HG03196 (cell line): Measurements from ENCODE around the gene SALL4.
"Not testable (repeated sequence)": the region's sequence is repeated elsewhere in the genome, so short reads cannot be mapped to it uniquely, and the experiment has no call there.

ENCODE experiments used
- ATAC-seq: cut with Tn5 transposase; IDR thresholded peaks from one replicate; pipeline ENCODE4 v1.9.1; 2021; ENCODE audit not compliant: unreplicated experiment

SALL4 gene

DNA sequence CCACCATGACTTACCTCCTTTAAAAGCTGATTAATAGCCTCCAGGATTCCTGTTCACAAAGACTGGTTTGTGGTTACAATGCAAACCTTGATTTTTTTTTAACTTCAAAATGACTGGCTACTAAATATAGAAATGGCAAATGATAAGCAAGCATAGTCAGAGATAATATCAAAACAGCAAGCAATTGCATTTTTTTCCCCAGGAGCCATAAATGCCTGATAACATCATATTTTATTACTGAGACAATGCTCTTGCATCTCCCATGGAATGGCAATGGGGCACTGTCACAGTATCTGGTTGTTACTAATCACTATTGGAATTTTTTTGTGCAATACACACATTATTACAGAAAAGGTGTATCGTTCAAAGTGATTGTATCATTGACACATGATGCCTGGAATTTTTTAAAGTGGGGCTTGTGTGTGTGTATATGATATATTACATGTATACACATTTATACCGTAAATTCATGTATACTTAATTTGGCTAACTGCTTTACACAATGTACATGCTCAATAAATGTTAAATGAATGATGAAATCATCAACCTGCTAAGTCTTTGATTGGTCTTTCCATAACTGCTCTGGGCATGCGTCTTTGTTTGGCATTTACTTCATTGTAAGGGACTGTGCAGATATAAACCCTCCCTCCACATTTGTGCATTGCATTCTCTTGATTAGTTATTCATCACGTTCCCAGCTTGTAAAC is 980 bp upstream of the SALL4 start:
- no peak for ATAC-seq

DNA sequence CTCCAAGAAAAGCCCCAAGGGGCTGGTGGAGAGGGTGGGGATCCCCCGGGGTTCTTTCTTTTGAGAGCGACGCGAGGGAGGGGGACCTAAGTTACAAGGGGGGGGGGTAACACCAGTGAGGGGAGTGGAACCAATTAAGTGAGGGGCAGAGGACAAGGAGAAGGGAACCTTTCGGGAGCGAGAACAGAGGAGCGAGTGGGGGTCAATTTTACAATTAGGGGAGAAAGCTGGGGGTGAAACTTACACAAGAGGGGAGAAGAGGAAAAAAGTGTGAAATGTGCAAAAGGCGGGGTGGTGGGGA is 548 bp downstream of the SALL4 start:
- ATAC-seq = no peak

DNA sequence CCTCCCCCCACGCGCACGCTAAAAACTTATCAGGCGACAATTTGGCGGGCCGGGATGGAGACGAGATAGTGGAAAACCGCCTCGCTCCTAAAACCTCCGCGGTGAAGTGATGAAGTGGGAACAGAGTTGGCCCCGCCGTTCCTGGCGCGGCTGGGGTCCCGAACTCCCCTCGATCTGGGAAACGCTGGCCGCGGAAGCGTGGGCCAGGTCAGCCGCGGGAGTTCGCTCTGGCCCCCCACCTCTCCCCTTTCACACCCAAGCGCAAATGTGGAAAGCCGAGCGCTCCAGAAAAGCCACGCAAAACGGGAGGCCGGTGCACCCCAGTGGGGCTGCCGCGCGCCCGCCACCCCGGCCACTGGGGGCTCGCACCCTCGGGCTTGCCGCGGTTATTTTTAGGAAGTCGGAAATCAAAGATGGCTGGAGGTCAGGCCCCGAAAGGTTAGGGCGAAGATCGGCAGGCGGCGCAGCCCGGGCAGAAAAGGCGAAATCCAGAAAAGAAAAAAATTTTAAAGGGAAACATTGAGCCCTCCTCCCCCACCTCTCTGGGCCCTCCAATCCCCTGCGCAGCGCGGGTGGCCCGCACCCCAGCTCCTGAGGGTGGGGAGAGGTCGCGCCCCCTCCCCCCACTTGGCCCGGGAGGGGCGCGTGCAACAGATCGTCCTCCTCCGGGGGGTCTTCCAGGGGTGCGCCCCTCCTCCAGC is 1.0 kb downstream of the SALL4 start:
- ATAC-seq = no peak

DNA sequence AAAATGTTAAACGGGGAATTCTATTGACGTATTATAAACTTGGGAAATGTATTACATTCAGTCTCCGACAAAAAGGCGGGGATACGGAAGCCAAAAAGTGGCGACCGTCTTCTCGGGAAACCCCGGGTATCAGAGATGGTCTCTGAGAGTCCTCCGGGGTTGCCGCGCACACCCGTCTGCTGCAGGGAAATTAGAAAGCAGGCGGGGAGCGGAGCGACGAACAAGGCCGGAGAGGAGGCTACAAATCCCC is 1.5 kb downstream of the SALL4 start:
- ATAC-seq = no peak

DNA sequence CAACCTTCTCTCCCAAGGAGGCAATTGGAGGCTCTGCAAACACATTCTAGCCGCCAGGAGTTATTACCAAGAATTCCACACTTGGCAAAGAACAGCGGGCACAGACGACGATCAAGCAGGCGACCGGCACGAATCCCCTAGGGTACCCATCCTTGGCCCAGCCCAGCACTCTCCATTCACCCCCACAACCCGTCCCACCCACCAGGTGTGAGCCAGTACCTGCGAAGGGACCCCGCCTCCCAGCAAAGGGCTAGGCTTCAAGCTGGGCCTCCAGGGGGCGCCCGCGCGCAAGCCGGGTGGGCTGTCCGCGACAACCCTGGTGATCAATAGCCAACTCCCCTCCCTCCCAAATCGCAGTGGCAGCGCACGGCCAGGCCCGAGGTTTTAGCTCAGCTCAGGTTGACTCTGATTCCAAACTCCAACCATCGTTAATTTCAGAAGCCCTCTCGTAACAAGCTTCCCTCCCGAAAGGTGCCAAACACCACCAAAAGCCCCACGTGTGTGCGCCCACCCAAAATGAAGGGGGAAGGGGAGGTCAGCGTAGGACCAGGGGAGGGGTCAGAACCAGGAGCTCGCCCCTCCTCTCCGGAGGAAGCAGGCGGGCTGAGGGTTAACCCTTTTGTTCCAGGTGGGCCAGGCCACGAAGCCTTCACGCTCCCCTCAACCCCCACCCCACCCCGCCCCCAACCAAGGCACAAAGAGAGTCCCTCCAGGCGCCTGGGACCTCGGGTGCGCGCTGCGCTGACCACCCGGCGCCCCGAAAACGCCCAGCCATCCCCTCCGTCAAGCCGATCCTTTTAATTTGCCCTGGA is 2.1 kb downstream of the SALL4 start:
- ATAC-seq = no peak

DNA sequence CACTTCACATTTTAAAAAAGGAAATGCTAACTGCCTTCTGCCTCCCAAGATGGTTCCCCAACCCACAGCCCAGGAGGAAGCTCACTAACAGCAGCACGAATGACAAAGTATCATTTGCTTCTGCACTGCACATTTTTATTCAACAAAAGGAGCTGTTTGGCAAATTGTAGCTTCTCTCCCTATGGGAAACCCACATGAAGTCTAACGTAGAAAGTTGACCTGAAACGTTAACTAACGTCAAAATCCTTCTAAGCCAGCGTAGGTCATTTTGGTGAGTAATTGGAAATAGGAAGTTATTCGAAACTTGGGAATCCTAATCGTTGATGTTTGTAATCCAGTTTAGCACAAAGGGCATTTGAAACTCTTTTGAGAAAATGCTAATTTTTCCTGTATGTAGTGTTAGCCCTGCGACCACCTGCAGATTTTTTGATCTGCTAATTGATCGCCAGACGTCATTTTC is 2.9 kb downstream of the SALL4 start:
- ATAC-seq = no peak

DNA sequence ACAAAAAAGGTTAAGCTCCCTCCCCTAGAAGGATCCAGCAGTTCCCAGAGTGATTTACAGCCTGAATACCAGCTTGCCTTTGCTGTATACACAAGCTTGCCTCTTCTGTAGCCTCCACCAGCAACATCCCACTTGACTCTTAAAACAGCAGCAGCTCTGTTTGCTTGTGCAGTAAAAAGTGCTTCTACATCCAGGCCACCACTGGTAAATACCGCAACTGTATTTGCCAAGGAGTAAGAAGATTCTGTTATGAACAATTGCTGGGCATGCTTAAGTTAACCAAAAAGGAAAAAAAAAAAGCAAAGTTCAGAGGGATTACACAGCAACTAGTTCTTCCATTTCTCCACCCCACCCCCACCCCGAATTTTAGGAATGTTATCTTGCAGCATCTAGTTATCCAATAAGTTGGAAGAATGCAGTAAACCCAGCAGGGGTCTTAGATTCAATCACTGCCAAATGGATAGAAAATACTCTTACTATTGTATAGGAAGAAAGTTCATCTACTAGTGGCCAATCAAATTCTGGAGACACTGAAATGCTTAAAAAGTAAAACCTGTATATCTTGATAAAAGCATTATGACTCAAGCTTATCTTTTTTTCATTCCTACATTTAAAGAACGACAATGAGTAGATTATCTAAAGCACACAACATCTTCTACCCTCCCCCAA is 4.8 kb downstream of the SALL4 start:
- no peak for ATAC-seq

DNA sequence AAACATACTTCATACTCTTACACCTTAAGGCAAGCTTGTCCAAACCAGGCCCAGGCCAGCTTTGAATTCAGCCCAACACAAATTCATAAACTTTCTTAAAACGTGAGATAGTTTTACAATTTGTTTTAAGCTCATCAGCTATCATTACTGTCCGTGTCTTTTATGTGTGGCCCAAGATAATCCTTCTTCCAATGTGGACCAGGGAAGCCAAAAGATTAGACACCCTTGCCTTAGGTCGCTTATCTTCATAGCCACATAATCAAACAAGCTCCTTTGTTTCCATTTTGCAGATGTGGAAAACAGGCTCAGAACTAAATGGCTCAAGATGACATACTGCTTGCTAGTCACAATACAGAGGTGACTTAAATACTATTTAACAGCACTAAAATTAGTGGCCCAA is 6.0 kb downstream of the SALL4 start:
- ATAC-seq = no peak

DNA sequence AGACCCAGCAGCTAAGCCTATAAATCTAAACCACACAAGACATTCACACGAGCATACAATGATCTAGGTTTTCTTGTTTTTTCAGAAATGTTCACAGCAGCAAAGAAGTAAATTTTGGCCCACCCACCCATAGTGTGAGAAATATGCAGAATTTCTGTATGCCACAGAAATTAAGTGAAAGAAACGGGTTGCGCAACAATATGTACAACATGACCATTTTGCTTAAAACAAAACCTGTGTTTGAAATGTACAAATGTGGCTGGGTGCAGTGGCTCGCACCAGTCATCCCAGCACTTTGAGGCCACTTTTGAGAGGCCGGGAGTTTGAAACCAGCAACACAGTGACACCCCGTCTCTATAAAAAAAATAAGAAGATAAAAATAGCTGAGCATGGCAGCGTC is 9.4 kb downstream of the SALL4 start:
- no peak for ATAC-seq

DNA sequence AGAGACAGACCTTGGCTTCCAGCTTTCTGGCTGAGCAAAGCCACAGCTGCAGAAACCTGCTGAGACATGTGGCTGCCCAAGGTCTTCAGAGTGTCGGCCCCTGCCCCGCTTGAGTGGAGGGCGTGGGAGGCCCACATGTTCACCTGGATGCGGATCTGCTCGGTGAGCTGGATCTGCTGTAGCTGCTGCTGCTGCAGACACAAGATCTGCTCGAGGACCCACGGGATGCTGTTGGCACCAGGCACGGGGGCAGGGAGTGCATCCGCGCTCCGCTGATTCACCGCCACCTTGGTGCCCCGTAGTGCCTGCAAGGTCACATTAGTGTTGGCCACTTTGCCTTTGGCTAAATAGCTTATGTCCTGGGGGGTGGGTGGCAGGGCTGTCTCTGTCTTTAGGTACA is 10.7 kb downstream of the SALL4 start:
- ATAC-seq = no peak

DNA sequence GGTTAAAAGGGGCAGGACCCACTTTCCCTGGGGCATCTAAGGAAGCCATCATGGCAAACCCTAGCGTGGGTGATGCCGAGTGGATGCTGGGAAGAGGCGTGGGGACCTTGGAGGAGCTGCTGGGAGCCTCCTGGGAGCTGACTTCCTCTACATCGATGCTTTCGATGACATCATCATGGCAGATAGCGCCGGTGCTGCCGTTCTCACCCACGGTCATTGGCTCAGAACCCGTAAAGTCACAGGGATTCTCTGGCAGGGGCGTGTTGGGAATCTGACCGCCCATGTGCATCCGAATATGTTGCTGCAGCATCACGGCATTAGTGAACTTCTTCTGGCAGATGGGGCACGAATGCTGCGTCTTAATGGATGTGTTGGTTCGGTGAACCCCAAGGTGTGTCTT is 12.1 kb downstream of the SALL4 start:
- no peak for ATAC-seq

DNA sequence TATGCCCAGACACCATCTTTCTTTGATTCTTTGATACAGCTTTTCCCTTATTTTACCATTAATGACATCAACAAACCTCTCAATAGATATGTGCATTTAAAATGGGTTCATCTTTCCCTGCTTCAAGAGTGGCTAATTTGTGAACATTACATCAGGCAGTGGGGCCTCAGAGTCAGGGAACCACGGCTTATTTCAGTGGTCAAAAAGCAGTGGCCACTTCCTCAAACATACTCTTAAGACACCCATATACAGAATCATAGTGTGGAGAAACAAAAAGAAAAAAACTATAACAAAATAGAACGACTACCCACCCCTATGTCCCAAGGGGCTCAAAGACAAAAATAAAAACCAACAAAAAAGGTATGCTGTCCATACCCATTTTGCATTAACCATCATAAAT is 12.9 kb downstream of the SALL4 start:
- no peak for ATAC-seq

DNA sequence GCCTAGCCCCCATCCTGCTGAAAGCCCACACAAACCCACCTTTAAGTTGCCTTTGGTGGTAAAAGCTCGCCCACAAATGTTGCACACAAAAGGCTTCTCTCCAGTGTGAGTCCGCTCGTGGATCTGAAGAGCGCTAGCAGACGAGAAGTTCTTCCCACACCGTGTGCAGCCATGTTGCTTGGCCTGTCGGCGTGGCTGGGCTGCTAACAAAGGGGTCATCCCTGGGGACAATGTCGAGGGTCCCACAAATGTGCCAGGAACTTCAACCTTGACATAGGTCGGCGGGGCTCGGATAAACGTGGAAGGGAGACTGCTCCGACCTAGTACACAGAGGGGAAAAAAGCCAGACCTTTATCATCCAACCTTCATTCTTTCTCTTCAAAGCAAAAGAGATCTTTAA is 13.5 kb downstream of the SALL4 start:
- no peak for ATAC-seq

DNA sequence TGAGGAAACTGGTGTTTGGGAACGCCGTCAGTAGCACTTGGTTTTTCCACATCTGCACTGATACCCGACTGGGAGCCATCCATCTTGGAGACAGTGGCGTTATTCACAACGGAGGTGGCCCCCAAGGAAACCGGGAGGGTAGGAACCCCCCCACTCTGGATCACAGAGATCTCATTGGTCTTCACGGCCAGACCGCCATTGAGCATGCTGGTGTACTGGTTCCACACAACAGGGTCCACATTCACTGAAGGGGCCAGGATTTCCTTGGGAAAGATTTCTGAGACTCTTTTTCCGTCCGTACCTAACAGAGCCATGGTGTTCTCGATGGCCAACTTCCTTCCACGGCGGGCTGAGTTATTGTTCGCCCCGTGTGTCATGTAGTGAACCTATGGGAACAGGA is 18.0 kb downstream of the SALL4 start:
- no peak for ATAC-seq

DNA sequence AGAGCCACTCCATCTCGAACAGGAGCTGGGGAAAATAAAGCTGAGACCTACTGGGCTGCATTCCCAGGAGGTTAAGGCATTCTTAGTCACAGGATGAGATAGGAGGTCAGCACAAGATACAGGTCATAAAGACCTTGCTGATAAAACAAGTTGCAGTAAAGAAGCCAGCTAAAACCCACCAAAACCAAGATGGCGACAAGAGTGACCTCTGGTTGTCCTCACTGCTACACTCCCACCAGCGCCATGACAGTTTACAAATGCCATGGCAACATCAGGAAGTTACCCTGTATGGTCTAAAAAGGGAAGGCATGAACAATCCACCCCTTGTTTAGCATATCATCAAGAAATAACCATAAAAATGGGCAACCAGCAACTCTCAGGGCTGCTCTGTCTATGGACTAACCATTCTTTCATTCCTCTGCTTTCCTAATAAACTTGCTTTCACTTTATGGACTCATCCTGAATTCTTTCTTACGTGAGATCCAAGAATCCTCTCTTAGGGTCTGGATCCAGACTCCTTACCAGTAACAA is 24.0 kb downstream of the SALL4 start:
- not testable (repeated sequence) for ATAC-seq

DNA sequence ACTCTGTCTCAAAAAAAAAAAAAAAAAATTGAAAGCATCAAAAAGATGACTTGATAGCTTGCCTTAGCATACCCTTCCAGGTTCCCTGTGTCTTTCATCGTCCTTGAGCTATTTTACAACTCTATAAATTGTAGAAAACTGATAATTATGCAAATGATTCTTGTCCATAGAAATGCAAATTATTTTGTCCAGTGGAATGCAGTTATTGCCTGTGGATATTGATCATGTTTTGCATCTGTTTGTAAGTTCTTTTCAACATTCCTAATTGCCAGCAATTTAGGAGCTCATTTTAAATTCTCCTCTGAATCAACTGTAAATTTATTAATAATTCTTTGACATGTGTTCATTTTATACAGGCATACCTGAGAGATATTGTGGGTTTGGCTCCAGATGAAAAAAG is 27.1 kb downstream of the SALL4 start:
- ATAC-seq = no peak

DNA sequence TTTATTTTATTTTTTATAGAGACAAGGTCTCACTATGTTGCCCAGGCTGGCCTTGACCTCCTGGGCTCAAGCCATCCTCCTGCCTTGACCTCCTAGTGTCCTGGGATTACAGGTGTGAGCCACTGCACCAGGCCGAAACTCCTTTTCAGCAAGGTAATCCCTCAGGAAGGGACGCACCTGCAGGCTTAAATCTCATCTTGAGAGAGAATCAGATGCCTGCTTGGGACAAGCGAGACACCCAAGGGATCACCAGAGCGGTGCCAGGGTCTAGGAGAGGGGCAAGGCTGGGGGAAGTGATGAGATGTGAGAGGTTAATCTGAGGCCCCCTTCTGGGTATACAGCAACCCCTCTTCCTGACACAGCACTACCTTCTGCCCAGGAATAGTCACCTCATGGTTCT is 30.1 kb downstream of the SALL4 start:
- ATAC-seq = no peak

DNA sequence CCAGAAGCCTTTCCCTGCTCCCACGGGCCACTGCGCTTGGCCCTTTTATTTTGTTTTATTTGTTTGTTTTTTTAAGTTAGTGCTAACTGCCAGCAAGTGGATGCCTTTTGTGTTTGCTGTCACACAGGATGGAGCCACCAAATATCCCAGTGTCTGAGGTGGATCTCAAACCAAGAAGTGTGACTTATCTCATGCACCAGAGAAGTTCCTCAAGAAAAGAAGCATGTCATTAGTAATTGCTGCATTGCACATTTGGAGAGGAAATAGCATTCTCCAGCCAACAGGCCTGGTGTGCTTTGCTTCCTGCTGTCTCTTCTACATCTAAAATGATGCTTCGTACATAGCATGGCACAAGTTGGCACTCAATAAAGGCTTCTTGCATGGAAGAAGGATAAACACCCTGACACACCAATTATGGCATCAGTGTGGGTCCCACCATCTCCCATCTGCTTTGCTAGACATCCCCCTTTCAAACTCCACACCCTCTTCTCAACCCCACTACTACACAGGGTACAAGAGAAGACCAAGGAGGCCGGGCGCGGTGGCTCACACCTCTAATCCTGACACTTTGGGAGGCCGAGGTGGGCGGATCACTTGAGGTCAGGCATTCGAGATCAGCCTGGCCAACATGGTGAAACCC is 32.2 kb downstream of the SALL4 start:
- ATAC-seq = no peak

DNA sequence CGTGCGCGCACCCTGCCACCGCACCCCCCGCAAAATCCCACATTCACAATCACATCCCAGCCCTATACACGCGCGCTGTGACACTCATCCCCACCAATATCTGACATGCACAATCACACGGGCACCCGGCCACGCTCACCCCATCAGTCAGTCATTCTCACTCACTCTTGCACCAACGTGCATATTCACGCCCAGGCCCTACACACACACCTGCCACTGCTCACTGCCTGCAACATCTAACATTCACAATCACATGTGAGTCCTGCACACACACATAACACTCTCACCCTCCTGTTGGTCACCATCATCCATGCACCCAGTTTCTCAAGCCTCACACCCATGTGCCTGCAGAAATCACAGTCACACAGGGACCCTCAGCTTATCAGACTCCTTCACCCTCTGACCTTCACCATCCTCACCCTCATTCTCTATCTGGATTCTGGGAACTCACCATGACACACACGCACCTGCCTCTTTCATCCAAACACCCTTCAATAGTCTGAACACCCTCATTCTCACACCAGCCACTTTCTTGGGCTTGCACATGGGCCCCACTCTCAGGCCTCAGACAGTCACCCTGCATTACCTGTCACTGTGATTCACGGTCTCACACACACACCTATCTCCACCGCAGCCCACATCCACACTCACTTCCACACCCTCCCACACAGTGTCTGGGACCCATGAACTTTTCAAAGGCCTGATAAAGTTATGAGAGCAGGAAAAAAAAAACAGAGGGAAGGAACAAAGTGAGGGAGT is 33.4 kb downstream of the SALL4 start:
- no peak for ATAC-seq
